HFF-Myc (cell line): ENCODE results near the gene CCNQ.

ENCODE experiments used
- DNase-seq: peaks from one replicate; pipeline ENCODE4 v3.0.0-alpha.2; 2011; ENCODE audit warnings: low read depth; ENCODE audit errors: extremely low read depth
- H3K4me3 ChIP-seq: replicated peaks from 2 replicates; pipeline ENCODE4 v1.5.1; 2011; ENCODE audit warnings: low read depth, mild to moderate bottlenecking, control low read depth, low read length
- CTCF ChIP-seq: IDR thresholded peaks from 2 replicates; pipeline ENCODE4 v1.5.1; 2012; ENCODE audit warnings: mild to moderate bottlenecking, low read depth, low read length, control low read depth; ENCODE audit errors: missing control alignments

CCNQ gene

GRCh38 chrX:153582896-153583295 is 16.0 kb downstream of the CCNQ start:
- no peak for TF ChIP-seq CTCF
- no peak for DNase-seq
- no peak overlapping the region for H3K4me3 ChIP-seq

GRCh38 chrX:153580700-153581386 is 18.1 kb downstream of the CCNQ start:
- no peak overlapping the region for H3K4me3 ChIP-seq
- TF ChIP-seq CTCF = peak; percentile 5
- no peak for DNase-seq

- no peak for DNase-seq
- H3K4me3 ChIP-seq = no peak overlapping the region
- TF ChIP-seq CTCF = no peak
Observed at GRCh38 chrX:153578889-153579288, 20.1 kb downstream of the CCNQ start.

GRCh38 chrX:153578200-153578835 is 20.6 kb downstream of the CCNQ start:
- TF ChIP-seq CTCF = no peak
- no peak for DNase-seq
- no peak overlapping the region for H3K4me3 ChIP-seq

- TF ChIP-seq CTCF = no peak
- no peak overlapping the region for H3K4me3 ChIP-seq
- DNase-seq = no peak
Observed at GRCh38 chrX:153576961-153577360, 22.0 kb downstream of the CCNQ start.

GRCh38 chrX:153576239-153576870 is 22.6 kb downstream of the CCNQ start:
- no peak for TF ChIP-seq CTCF
- no peak for DNase-seq
- no peak overlapping the region for H3K4me3 ChIP-seq
